Islet precursor cell (in vitro differentiated cells): ENCODE data around the gene MUC5B.

Source experiments
- DNase-seq: peaks from one replicate; pipeline ENCODE4 v3.0.0-alpha.2; 2018

The MUC5B gene

DNA sequence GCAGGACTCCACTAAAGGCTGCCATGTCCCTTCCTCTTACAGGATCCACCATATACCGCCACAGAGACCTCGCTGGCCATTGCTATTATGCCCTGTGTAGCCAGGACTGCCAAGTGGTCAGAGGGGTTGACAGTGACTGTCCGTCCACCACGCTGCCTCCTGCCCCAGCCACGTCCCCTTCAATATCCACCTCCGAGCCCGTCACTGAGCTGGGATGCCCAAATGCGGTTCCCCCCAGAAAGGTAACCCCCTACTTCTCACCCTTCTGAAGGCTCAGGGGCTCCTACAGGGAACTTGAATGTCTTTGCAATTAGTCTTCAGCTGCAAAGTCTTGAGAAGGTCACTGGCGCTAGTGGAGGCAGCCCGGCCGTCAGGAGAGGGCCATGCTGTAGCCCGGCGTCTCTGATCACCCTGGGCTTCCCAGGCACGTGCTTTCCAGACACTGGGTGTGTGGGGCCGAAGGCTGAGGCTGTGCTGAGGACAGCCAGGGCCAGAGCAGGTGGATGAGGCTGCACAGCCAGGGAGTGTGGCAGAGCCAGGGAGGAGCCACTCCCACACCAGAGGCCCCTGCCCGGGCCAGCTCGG lies 30.0 kb upstream of the MUC5B start:
- DNase-seq = peak; percentile 37

DNA sequence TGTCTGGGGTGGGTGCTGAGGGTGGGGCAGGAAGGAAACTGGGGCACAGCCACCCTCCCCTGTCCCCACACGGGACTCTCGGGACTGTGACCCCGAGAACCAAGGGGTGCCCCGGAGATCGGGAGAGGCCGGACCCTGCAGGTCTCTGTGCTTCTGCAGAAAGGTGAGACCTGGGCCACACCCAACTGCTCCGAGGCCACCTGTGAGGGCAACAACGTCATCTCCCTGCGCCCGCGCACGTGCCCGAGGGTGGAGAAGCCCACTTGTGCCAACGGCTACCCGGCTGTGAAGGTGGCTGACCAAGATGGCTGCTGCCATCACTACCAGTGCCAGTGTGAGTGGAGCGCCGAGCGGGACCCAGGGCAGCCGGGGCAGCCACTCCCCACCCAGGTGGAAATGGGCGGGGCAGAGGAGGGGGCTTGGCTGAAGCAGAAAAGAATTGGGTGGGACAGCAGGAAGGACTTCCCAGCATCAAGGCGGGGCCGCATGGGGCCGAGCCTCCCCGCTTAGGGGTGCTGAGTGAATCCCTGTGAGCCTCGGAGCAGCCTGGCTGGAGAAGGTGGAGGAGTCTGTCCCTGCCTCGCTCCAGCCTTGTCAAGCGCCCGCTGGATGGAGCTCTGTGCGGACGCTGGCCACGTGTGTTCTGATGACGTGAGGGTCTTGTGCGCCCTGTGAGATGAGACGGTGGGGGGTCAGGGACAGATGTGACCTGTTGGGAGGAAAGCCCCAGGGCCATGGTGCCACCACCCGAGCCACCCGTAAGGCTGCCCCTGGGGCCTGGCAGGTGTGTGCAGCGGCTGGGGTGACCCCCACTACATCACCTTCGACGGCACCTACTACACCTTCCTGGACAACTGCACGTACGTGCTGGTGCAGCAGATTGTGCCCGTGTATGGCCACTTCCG lies 29.3 kb upstream of the MUC5B start:
- DNase-seq = peak; percentile 35

DNA sequence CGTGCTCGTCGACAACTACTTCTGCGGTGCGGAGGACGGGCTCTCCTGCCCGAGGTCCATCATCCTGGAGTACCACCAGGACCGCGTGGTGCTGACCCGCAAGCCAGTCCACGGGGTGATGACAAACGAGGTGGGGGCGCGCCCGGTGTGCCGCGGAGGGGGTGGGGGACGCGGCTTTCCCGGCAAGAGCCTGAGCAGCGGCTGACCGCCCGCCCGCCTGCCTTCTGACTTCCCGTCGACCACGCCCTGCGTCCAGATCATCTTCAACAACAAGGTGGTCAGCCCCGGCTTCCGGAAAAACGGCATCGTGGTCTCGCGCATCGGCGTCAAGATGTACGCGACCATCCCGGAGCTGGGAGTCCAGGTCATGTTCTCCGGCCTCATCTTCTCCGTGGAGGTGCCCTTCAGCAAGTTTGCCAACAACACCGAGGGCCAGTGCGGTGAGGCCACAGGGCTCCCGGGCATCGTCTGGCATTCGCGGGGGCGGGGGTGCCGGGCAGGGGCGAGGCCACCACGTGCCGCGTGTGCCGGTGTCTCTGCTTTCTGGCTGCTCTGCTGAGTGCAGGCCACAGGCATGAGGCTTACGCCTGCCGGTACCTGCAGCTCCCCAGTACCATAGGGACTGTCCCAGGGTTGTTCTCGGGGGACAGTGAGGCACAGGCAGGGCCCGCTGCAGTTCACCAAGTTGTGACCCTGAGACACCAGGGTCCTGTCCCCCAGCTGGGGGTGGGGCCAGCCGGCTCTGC lies 28.5 kb upstream of the MUC5B start:
- peak; percentile 43 for DNase-seq

DNA sequence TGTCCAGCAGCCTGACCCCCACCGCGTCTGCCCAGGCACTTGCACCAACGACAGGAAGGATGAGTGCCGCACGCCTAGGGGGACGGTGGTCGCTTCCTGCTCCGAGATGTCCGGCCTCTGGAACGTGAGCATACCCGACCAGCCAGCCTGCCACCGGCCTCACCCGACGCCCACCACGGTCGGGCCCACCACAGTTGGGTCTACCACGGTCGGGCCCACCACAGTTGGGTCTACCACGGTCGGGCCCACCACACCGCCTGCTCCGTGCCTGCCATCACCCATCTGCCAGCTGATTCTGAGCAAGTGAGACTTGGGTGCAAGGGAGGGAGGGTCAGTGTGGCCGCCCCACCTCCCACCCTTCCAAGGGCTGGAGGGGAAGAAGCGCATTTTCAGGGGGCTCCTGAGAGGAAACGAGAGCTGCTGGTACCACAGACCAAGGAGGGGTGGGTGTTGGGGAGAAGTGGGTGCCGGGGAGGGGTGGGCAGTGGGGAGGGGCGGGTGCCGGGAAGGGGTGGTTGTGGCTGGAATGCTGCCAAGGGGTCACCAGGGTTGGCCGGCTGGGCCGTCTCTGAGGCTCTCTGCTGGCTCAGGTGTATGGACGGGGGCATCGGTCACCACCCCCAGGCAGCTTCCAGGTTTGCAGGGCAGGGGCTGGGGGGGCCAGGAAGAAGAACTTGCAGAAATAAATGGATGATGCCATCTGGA lies 27.7 kb upstream of the MUC5B start:
- peak; percentile 39 for DNase-seq

DNA sequence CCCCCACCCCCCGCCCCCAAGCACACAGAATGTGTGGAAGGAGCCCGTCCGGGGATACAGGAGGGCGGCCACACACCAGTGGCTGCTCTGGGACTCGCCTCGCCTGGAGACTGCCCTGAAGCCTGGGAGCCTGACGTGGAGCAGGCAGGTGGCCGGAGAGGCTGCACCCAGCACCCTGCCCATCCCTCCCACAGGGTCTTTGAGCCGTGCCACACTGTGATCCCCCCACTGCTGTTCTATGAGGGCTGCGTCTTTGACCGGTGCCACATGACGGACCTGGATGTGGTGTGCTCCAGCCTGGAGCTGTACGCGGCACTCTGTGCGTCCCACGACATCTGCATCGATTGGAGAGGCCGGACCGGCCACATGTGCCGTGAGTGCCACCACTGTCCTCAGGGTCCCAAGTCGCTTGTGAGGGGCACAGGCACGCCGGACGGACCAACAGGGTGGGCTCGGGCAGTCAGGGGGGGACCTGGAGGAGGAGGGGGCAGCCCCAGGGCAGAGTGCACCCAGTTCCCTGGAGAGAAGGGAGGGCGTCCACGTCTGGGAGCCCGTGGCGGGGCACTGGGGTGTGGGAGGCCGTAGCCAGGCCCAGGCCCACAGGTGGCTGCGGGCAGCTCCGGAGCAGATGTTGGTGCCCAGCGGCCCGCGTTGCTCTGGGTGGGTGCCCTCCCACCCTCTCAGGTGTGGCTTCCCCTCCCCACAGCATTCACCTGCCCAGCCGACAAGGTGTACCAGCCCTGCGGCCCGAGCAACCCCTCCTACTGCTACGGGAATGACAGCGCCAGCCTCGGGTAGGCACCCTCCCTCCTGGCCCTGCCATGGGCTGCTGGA lies 27.0 kb upstream of the MUC5B start:
- DNase-seq = peak; percentile 31

DNA sequence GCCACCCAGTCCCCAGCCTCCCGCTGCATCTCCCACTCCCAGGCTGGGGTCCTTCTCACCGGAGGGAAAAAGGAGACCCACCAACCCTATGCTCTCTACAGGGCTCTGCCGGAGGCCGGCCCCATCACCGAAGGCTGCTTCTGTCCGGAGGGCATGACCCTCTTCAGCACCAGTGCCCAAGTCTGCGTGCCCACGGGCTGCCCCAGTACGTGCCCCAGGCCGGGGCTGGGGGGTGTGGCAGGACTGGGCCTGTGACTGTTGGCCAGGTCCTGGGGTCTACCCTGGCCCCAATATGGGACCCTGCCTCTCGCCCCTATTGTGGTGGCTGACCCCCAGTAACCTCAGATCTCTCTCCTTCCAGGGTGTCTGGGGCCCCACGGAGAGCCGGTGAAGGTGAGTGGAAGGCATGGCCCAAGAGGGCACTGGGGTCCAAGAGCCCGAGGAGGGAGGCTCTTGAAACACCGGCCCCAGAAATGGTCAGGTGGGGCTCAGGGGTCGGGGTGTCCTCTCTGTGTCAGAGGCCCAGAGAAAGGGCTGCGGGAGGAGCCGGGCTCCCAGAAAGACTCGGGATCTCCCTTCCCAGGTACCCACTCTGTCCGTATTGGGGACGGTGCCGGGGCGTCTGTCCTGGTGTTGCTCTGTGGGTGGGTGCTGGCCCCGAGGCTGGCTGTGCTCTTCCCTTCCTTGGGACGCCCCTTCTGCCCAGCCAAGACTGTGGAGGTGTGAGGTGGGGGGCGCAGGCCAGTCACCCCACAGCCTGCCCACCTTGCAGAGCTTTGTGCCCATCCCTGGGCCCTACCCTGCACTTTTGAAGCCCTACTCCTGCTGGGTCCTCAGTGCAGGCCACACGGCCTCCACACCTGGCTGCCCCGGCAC lies 26.1 kb upstream of the MUC5B start:
- peak; percentile 44 for DNase-seq

GRCh38 chr11:1197431-1197885 lies 25.4 kb upstream of the MUC5B start:
- DNase-seq = peak; percentile 46

DNA sequence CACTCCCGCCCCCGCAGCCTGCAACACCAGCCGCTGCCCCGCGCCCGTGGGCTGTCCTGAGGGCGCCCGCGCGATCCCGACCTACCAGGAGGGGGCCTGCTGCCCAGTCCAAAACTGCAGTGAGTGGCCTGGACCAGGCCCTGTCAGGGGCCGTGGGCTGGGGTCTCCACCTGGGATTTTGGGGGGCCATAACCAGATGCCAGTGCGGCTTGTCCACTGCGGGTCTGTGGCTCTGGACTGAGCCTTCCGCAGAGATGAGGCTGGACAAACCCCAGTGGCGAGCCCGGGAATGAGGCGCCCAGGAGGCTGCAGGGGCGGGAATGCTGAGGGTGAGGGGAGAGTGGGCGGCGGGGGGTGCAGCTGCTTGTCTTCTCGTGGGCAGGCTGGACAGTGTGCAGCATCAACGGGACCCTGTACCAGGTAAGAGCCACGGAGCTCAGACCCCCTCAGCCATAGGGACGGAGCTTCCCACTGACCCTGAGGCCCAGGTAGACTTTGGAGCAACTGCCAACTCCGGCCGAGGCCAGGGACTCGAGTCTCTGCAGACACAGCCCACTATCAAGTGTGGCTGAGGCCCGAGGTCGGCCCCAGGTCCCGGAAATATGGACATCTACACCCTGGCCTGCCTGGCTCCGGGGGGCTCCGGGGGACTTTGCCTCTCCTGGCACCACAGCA lies 24.8 kb upstream of the MUC5B start:
- DNase-seq = peak; percentile 56

DNA sequence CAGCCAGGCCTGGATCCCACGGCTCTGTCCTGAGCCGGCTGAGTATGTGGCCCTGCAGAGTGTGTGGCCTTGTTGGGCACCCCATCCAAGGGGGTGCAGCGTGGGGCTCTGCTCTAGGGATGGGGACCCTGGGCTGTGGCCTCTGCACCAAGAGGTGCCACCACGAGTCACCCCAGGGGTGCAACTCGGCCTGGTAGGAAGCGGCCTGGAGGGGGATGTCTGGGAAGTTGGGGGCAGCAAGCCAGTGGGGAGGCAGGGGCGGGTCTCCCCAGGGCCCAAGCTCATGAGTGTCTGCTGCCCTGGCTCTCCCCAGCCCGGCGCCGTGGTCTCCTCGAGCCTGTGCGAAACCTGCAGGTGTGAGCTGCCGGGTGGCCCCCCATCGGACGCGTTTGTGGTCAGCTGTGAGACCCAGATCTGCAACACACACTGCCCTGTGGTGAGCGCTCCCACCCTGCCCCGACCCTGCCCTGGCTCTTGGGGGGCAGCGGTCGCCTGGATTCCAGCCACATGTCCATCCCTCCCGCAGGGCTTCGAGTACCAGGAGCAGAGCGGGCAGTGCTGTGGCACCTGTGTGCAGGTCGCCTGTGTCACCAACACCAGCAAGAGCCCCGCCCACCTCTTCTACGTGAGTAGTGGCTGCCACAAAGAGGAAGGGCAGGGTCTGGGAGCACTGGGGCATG lies 24.2 kb upstream of the MUC5B start:
- DNase-seq = peak; percentile 52

GRCh38 chr11:1199241-1199750 lies 23.6 kb upstream of the MUC5B start:
- no peak for DNase-seq

DNA sequence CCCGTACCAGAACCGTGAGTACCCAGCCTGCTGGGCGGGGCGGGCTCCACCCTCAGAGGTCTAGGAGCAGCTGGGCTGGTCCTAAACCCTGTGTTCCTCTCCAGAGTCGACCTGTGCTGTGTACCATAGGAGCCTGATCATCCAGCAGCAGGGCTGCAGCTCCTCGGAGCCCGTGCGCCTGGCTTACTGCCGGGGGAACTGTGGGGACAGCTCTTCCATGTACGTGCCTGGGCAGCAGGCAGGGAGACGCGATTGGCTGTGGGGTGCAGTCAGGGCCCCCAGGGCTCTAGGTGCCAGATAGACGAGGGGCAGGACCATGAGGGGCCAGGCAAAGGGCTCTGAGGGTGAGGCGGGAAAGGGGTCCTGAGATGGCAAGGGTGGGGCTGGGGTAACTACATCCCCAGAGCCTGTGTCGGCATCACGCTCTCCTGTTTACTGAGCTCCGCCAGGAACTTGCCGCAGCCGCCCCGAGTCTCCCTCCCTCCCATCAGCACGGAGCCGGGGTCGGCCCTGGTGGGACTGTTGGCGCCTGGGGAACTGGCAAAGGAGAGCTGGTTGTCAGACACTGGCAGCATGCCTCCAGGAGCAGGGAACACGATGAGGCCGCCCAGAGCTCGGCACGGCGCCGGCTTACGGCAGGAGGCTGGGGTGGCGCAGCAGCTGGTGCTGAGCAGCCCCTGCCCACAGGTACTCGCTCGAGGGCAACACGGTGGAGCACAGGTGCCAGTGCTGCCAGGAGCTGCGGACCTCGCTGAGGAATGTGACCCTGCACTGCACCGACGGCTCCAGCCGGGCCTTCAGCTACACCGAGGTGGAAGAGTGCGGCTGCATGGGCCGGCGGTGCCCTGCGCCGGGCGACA lies 22.9 kb upstream of the MUC5B start:
- peak; percentile 45 for DNase-seq

DNA sequence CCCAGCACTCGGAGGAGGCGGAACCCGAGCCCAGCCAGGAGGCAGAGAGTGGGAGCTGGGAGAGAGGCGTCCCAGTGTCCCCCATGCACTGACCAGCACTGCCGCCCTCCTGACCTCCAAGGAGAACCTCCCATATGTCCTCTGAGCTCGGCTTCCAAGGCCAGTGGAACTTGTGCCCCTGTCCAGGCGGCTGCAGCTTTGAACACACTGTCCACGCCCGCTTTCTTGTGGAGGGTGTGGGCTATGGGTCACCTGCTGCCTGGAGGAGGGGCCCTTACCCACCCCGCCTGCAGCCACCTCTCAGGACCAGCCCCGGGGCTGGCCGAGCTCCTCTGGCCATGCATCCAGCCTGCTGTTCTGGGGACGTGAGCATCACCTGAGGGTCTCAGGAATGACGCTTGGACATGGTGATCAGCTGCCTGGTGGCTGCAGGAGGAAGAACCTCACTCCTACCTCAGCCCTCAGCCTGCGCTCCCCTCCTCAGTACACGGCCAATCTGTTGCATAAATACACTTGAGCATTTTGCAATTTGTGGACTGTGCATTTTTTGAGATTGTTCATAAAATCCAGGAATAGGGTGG lies 22.2 kb upstream of the MUC5B start:
- DNase-seq = peak; percentile 45

- DNase-seq = no peak
Measured at GRCh38 chr11:1201395-1202153, 21.3 kb upstream of the MUC5B start.

- DNase-seq = peak; percentile 51
Measured at GRCh38 chr11:1202154-1202775, 20.6 kb upstream of the MUC5B start.

DNA sequence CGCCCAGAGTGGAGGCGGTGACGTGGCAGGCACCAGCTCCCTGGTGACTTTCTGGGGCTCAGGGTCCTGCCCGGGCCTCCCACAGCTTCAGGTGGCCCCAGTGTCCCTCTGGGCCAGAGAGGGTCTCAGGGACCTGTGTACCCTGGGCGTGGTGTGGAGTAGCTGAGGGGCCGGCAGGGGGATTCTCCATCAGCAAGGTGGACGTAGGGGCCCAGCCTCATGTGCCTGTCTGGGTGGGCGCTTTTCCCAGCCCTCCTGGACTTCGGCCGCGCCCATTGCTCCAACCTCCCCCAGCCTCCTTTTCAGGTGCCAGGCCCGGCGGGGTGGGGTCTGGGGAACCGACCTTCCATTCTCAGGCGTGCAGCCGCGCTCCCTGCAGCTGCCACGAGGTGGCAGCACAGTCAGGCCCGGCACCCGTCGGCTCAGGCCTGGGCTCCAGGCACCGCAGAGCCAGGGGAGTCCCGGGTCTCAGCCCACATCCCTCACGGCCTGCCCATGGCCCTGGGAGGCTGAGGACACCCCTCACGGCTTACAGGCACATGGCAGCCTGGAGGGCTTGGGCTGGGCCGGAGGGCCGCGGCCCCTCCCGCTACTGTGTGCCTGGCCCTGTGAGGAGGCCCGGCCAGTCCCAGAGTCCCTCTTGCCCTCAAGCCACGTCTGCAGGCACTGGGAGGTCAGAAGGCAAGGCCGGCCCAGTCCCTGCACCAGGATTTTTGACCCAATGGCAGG lies 19.9 kb upstream of the MUC5B start:
- peak; percentile 82 for DNase-seq
